GM23338 (cell line): ENCODE results near the gene TSPAN13. TPM values are rescaled to one million over a fixed set of nuclear protein-coding genes. Genes with fewer than 3 reads are reported as not detected.

ENCODE experiments used
- ATAC-seq: fragments of 200-7000 bp; cut with Tn5 transposase; 3 replicates; pipeline ENCODE4 v1.9.1; 2020
- DNase-seq: peaks from one replicate; pipeline ENCODE4 v3.0.0-alpha.2; 2015; ENCODE audit warnings: low spot score
- H2AFZ ChIP-seq: fragments of 200-600 bp; sonication (generic); 2 replicates; pipeline ENCODE4 v1.8.0; 2016; ENCODE audit warnings: antibody characterized with exemption, mild to moderate bottlenecking, moderate library complexity
- H3F3A ChIP-seq: fragments of 200-600 bp; sonication (generic); replicated peaks from 2 replicates; pipeline ENCODE4 v1.8.0; 2017; ENCODE audit warnings: antibody characterized with exemption, mixed run types, low read depth
- H3K27ac ChIP-seq: fragments of 200-600 bp; sonication (generic); 2 replicates; pipeline ENCODE4 v1.6.1; 2016; ENCODE audit warnings: low read depth
- H3K27me3 ChIP-seq: fragments of 200-600 bp; sonication (generic); 2 replicates; pipeline ENCODE4 v1.8.0; 2016; ENCODE audit warnings: mild to moderate bottlenecking, mixed run types, moderate library complexity; ENCODE audit not compliant: insufficient read depth
- H3K36me3 ChIP-seq: fragments of 200-600 bp; sonication (generic); 2 replicates; pipeline ENCODE4 v1.8.0; 2016; ENCODE audit warnings: mild to moderate bottlenecking; ENCODE audit not compliant: insufficient read depth
- H3K4me1 ChIP-seq: fragments of 200-600 bp; sonication (generic); 2 replicates; pipeline ENCODE4 v1.8.0; 2016; ENCODE audit warnings: mild to moderate bottlenecking, moderate library complexity; ENCODE audit not compliant: insufficient read depth
- H3K4me2 ChIP-seq: fragments of 200-600 bp; sonication (generic); 2 replicates; pipeline ENCODE4 v1.7.1; 2017; ENCODE audit warnings: mixed run types
- H3K4me3 ChIP-seq: fragments of 200-600 bp; sonication (generic); 2 replicates; pipeline ENCODE4 v1.6.1; 2016; ENCODE audit warnings: mixed run types
- H3K79me2 ChIP-seq: fragments of 200-600 bp; sonication (generic); replicated peaks from 2 replicates; pipeline ENCODE4 v1.8.0; 2017; ENCODE audit warnings: mild to moderate bottlenecking; ENCODE audit not compliant: insufficient read depth
- H3K9me2 ChIP-seq: fragments of 200-600 bp; sonication (generic); 2 replicates; pipeline ENCODE4 v1.8.0; 2017; ENCODE audit not compliant: insufficient read depth
- H4K20me1 ChIP-seq: fragments of 200-600 bp; sonication (generic); replicated peaks from 2 replicates; pipeline ENCODE4 v1.8.0; 2017; ENCODE audit warnings: mild to moderate bottlenecking; ENCODE audit not compliant: insufficient read depth
- H3K27ac Mint-ChIP-seq: 2 replicates; pipeline ENCODE4 v1.8.0; 2020; ENCODE audit warnings: inconsistent platforms, mild to moderate bottlenecking, moderate library complexity, mixed read lengths
- H3K27me3 Mint-ChIP-seq: 3 replicates; pipeline ENCODE4 v1.8.0; 2022; ENCODE audit warnings: low read depth, mild to moderate bottlenecking, moderate library complexity, mixed read lengths, inconsistent platforms; ENCODE audit not compliant: insufficient read depth, poor library complexity
- H3K36me3 Mint-ChIP-seq: 3 replicates; pipeline ENCODE4 v1.8.0; 2021; ENCODE audit warnings: low read depth, mild to moderate bottlenecking, inconsistent platforms, moderate library complexity, mixed read lengths
- H3K4me1 Mint-ChIP-seq: 3 replicates; pipeline ENCODE4 v1.8.0; 2020; ENCODE audit warnings: mild to moderate bottlenecking, inconsistent platforms, mixed read lengths
- H3K4me3 Mint-ChIP-seq: 3 replicates; pipeline ENCODE4 v1.8.0; 2021; ENCODE audit warnings: moderate library complexity, mild to moderate bottlenecking, inconsistent platforms, mixed read lengths
- H3K9me3 Mint-ChIP-seq: 3 replicates; pipeline ENCODE4 v1.8.0; 2020; ENCODE audit warnings: moderate library complexity, mild to moderate bottlenecking, inconsistent platforms, mixed read lengths
- CREB1 ChIP-seq: fragments of 250-450 bp; sonication (Bioruptor Pico); IDR thresholded peaks from 2 replicates; pipeline ENCODE4 v1.5.0; 2020; ENCODE audit warnings: low read depth, mild to moderate bottlenecking, moderate library complexity
- EZH2phosphoT487 ChIP-seq: fragments of 200-600 bp; sonication (generic); IDR thresholded peaks from one replicate; pipeline ENCODE4 v1.8.1; 2018; ENCODE audit warnings: antibody characterized with exemption; ENCODE audit not compliant: unreplicated experiment
- JUNB ChIP-seq: IDR thresholded peaks from one replicate; pipeline ENCODE4 v1.6.1; 2016; ENCODE audit warnings: antibody characterized with exemption; ENCODE audit not compliant: unreplicated experiment
- NANOG ChIP-seq: IDR thresholded peaks from 2 replicates; pipeline ENCODE4 v1.6.1; 2016; ENCODE audit warnings: antibody characterized with exemption, borderline replicate concordance
- POLR2AphosphoS5 ChIP-seq: IDR thresholded peaks from 2 replicates; pipeline ENCODE4 v1.6.1; 2016; ENCODE audit warnings: antibody characterized with exemption, low read depth
- ZNF114 ChIP-seq: fragments of 250-450 bp; sonication (Bioruptor Pico); IDR thresholded peaks from 2 replicates; pipeline ENCODE4 v1.5.0; 2020; ENCODE audit warnings: mild to moderate bottlenecking, moderate library complexity
- ZNF331 ChIP-seq: fragments of 250-450 bp; sonication (Bioruptor Pico); IDR thresholded peaks from 2 replicates; pipeline ENCODE4 v1.5.0; 2020; ENCODE audit warnings: low read depth, mild to moderate bottlenecking, moderate library complexity
- polyA plus RNA-seq: library from polyadenylated mRNA; unstranded; fragments of >200 nt; fragmentation: Nextera tagmentation; extraction: Ambion mirVana; gene quantifications from 2 replicates; pipeline ENCODE4 v1.2.1, GENCODE V29; 2016
- total RNA-seq: library from RNA; depleted of rRNA; stranded (reverse); fragments of >200 nt; shearing (Covaris generic); gene quantifications from 2 replicates; pipeline ENCODE4 v1.2.3, GENCODE V29; 2014
- TF ChIP-seq, protein P1 (sequence below): fragments of 250-450 bp; sonication (Bioruptor Pico); IDR thresholded peaks from 2 replicates; pipeline ENCODE4 v1.5.0; 2020; ENCODE audit warnings: mild to moderate bottlenecking, moderate library complexity
- TF ChIP-seq, protein P2 (sequence below): IDR thresholded peaks from 2 replicates; pipeline ENCODE4 v1.6.1; 2016; ENCODE audit warnings: antibody characterized with exemption

The TSPAN13 gene
- total and polyA plus RNA-seq, 2 experiments from 2014 or later, result 27.6 to 40.9 TPM

DNA sequence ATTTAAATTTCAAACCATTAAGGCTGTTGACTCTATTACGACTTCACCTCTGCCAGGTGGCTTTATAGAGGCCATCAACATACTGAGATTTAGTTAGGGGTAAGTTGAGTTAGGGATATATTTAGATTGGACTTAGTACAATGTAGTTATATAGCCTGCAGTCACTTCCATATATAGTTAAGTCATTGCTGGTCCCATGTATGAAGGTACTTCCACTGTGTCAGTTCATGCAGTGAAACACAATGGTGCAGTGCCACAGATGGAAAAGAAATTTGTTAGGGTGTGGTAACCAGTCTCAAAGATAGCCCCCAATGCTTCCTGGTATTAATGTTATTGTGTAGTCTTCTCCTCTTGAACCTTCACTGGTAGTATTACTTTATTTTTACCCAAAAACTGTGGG is 12.6 kb upstream of the TSPAN13 start (continued):
- TF ChIP-seq, protein P1, sequence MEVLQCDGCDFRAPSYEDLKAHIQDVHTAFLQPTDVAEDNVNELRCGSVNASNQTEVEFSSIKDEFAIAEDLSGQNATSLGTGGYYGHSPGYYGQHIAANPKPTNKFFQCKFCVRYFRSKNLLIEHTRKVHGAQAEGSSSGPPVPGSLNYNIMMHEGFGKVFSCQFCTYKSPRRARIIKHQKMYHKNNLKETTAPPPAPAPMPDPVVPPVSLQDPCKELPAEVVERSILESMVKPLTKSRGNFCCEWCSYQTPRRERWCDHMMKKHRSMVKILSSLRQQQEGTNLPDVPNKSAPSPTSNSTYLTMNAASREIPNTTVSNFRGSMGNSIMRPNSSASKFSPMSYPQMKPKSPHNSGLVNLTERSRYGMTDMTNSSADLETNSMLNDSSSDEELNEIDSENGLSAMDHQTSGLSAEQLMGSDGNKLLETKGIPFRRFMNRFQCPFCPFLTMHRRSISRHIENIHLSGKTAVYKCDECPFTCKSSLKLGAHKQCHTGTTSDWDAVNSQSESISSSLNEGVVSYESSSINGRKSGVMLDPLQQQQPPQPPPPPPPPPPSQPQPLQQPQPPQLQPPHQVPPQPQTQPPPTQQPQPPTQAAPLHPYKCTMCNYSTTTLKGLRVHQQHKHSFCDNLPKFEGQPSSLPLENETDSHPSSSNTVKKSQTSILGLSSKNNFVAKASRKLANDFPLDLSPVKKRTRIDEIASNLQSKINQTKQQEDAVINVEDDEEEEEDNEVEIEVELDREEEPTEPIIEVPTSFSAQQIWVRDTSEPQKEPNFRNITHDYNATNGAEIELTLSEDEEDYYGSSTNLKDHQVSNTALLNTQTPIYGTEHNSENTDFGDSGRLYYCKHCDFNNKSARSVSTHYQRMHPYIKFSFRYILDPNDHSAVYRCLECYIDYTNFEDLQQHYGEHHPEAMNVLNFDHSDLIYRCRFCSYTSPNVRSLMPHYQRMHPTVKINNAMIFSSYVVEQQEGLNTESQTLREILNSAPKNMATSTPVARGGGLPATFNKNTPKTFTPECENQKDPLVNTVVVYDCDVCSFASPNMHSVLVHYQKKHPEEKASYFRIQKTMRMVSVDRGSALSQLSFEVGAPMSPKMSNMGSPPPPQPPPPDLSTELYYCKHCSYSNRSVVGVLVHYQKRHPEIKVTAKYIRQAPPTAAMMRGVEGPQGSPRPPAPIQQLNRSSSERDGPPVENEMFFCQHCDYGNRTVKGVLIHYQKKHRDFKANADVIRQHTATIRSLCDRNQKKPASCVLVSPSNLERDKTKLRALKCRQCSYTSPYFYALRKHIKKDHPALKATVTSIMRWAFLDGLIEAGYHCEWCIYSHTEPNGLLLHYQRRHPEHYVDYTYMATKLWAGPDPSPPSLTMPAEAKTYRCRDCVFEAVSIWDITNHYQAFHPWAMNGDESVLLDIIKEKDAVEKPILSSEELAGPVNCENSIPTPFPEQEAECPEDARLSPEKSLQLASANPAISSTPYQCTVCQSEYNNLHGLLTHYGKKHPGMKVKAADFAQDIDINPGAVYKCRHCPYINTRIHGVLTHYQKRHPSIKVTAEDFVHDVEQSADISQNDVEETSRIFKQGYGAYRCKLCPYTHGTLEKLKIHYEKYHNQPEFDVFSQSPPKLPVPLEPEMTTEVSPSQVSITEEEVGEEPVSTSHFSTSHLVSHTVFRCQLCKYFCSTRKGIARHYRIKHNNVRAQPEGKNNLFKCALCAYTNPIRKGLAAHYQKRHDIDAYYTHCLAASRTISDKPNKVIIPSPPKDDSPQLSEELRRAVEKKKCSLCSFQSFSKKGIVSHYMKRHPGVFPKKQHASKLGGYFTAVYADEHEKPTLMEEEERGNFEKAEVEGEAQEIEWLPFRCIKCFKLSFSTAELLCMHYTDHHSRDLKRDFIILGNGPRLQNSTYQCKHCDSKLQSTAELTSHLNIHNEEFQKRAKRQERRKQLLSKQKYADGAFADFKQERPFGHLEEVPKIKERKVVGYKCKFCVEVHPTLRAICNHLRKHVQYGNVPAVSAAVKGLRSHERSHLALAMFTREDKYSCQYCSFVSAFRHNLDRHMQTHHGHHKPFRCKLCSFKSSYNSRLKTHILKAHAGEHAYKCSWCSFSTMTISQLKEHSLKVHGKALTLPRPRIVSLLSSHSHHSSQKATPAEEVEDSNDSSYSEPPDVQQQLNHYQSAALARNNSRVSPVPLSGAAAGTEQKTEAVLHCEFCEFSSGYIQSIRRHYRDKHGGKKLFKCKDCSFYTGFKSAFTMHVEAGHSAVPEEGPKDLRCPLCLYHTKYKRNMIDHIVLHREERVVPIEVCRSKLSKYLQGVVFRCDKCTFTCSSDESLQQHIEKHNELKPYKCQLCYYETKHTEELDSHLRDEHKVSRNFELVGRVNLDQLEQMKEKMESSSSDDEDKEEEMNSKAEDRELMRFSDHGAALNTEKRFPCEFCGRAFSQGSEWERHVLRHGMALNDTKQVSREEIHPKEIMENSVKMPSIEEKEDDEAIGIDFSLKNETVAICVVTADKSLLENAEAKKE (CRISPR knock-in tag), result no peak
- TF ChIP-seq ZNF331 (CRISPR knock-in tag) (no peak), CREB1 (CRISPR knock-in tag) (no peak)

DNA sequence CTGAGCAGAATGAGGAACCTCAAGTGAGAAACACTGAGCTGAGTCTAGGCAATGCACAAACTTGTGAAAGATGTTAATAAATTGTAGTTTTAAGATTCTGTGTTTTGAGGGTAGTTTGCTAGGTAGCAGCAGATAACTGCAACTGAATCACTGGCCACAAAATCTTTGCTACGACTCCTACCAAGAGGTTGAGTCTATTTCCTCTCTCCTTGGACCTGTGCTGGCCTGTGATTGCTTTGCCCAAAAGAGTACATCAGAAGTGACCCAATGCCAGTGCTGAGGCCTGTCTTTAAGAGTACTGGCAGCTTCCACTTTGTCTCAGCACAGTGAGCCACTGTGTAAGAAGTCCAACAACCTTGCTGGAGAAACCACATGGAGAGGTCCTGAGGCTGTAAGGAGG is 11.9 kb upstream of the TSPAN13 start:
- H3K4me1 Mint-ChIP-seq, result peaks cover 29% of the 10 kb centered on the region
- Histone ChIP-seq H3F3A (no peaks in the 10 kb centered on the region), H3K4me2 (no peak overlapping the region), H2AFZ (no peak overlapping the region), H3K36me3 (no peaks in the 10 kb centered on the region), H3K9me2 (0 out of 2 replicates have a peak, but pooled peaks cover 7% of the 10 kb centered on the region), H3K4me3 (no peak overlapping the region), H3K27me3 (no peaks in the 10 kb centered on the region), H3K27ac (no peak overlapping the region), H4K20me1 (no peaks in the 10 kb centered on the region), H3K79me2 (no peaks in the 10 kb centered on the region), H3K4me1 (peaks cover 17% of the 10 kb centered on the region)
- H3K27me3 Mint-ChIP-seq, result no peaks in the 10 kb centered on the region
- ATAC-seq, result no peak
- H3K36me3 Mint-ChIP-seq, result no peaks in the 10 kb centered on the region
- H3K9me3 Mint-ChIP-seq, result no peaks in the 10 kb centered on the region
- no peak overlapping the region for H3K4me3 Mint-ChIP-seq
- no peak for DNase-seq
- H3K27ac Mint-ChIP-seq, result no peak overlapping the region
- TF ChIP-seq NANOG (no peak), POLR2AphosphoS5 (no peak), JUNB (no peak), EZH2phosphoT487 (no peak), ZNF331 (CRISPR knock-in tag) (no peak), ZNF114 (CRISPR knock-in tag) (no peak)
- TF ChIP-seq, protein P1 (CRISPR knock-in tag), result no peak
- TF ChIP-seq, protein P2, sequence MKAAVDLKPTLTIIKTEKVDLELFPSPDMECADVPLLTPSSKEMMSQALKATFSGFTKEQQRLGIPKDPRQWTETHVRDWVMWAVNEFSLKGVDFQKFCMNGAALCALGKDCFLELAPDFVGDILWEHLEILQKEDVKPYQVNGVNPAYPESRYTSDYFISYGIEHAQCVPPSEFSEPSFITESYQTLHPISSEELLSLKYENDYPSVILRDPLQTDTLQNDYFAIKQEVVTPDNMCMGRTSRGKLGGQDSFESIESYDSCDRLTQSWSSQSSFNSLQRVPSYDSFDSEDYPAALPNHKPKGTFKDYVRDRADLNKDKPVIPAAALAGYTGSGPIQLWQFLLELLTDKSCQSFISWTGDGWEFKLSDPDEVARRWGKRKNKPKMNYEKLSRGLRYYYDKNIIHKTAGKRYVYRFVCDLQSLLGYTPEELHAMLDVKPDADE, result no peak
